Activated naive CD8-positive, alpha-beta T cell treated with anti-CD3 and anti-CD28 coated beads, Interleukin-2, amount 50 U/mL, for 24 hours (primary cell): ENCODE measurements around the gene GCLM.
"Not testable (repeated sequence)": the region's sequence is repeated elsewhere in the genome, so short reads cannot be mapped to it uniquely, and the experiment has no call there.

Source experiments
- ATAC-seq: fragments of 150-1000 bp; cut with Tn5 transposase; one replicate; pipeline ENCODE4 v1.10.0; 2021
- DNase-seq: peaks from one replicate; pipeline ENCODE4 v3.0.0; 2021
- H3K27ac Mint-ChIP-seq: one replicate; pipeline ENCODE4 v1.8.0; 2021; ENCODE audit warnings: mild to moderate bottlenecking, mixed read lengths
- H3K27me3 Mint-ChIP-seq: one replicate; pipeline ENCODE4 v1.8.0; 2021; ENCODE audit warnings: mixed read lengths
- H3K36me3 Mint-ChIP-seq: one replicate; pipeline ENCODE4 v1.8.0; 2021; ENCODE audit warnings: low read depth, mixed read lengths
- H3K4me1 Mint-ChIP-seq: one replicate; pipeline ENCODE4 v1.8.0; 2021; ENCODE audit warnings: mixed read lengths
- H3K4me3 Mint-ChIP-seq: one replicate; pipeline ENCODE4 v1.8.0; 2021; ENCODE audit warnings: mild to moderate bottlenecking, moderate library complexity, mixed read lengths
- H3K9me3 Mint-ChIP-seq: one replicate; pipeline ENCODE4 v1.8.0; 2021; ENCODE audit warnings: mixed read lengths

Gene GCLM

GRCh38 chr1:93874025-93874651 lies 35.1 kb downstream of the GCLM start:
- no peak for ATAC-seq
- no peaks in the 10 kb centered on the region for H3K9me3 Mint-ChIP-seq
- peaks cover 44% of the 10 kb centered on the region for H3K4me1 Mint-ChIP-seq
- no peak overlapping the region for H3K4me3 Mint-ChIP-seq
- peaks cover 72% of the 10 kb centered on the region for H3K36me3 Mint-ChIP-seq
- no peak for DNase-seq
- H3K27me3 Mint-ChIP-seq = no peaks in the 10 kb centered on the region
- peak overlapping the region; percentile 65 for H3K27ac Mint-ChIP-seq

GRCh38 chr1:93871366-93871765 lies 37.9 kb downstream of the GCLM start:
- Mint-ChIP-seq H3K4me3 (no peak overlapping the region), H3K4me1 (peaks cover 20% of the 10 kb centered on the region), H3K27ac (no peak overlapping the region), H3K9me3 (no peaks in the 10 kb centered on the region), H3K27me3 (no peaks in the 10 kb centered on the region), H3K36me3 (peaks cover 66% of the 10 kb centered on the region)
- no peak for ATAC-seq
- DNase-seq = no peak

GRCh38 chr1:93869653-93870052 lies 39.6 kb downstream of the GCLM start:
- Mint-ChIP-seq H3K4me3 (no peak overlapping the region), H3K36me3 (peaks cover 53% of the 10 kb centered on the region), H3K4me1 (peaks cover 7% of the 10 kb centered on the region), H3K9me3 (no peaks in the 10 kb centered on the region), H3K27me3 (no peaks in the 10 kb centered on the region), H3K27ac (no peak overlapping the region)
- DNase-seq = no peak
- ATAC-seq = no peak

GRCh38 chr1:93868492-93868891 lies 40.7 kb downstream of the GCLM start:
- H3K27me3 Mint-ChIP-seq, H3K4me3 Mint-ChIP-seq, H3K4me1 Mint-ChIP-seq, H3K27ac Mint-ChIP-seq, ATAC-seq, DNase-seq, H3K9me3 Mint-ChIP-seq: not testable (repeated sequence)
- H3K36me3 Mint-ChIP-seq = peaks cover 42% of the 10 kb centered on the region

GRCh38 chr1:93865253-93865652 lies 44.0 kb downstream of the GCLM start:
- ATAC-seq = no peak
- no peaks in the 10 kb centered on the region for H3K9me3 Mint-ChIP-seq
- H3K4me3 Mint-ChIP-seq = no peak overlapping the region
- DNase-seq = no peak
- H3K27me3 Mint-ChIP-seq = no peaks in the 10 kb centered on the region
- peaks cover 24% of the 10 kb centered on the region for H3K36me3 Mint-ChIP-seq
- H3K4me1 Mint-ChIP-seq = peaks cover 2% of the 10 kb centered on the region
- H3K27ac Mint-ChIP-seq = no peak overlapping the region

GRCh38 chr1:93864175-93864574 lies 45.1 kb downstream of the GCLM start:
- no peak overlapping the region for H3K4me3 Mint-ChIP-seq
- H3K27me3 Mint-ChIP-seq = no peaks in the 10 kb centered on the region
- DNase-seq (no peak), ATAC-seq (no peak)
- H3K27ac Mint-ChIP-seq = no peak overlapping the region
- H3K9me3 Mint-ChIP-seq = no peaks in the 10 kb centered on the region
- H3K4me1 Mint-ChIP-seq = peaks cover 2% of the 10 kb centered on the region
- peaks cover 15% of the 10 kb centered on the region for H3K36me3 Mint-ChIP-seq

GRCh38 chr1:93857653-93858052 lies 51.6 kb downstream of the GCLM start:
- not testable (repeated sequence) for ATAC-seq, H3K27ac Mint-ChIP-seq, DNase-seq, H3K4me1 Mint-ChIP-seq, H3K4me3 Mint-ChIP-seq, H3K36me3 Mint-ChIP-seq, H3K9me3 Mint-ChIP-seq
- peaks cover 15% of the 10 kb centered on the region for H3K27me3 Mint-ChIP-seq

GRCh38 chr1:93855983-93856382 lies 53.2 kb downstream of the GCLM start:
- ATAC-seq = not testable (repeated sequence)
- H3K27me3 Mint-ChIP-seq = peaks cover 15% of the 10 kb centered on the region

GRCh38 chr1:93853940-93854339 lies 55.3 kb downstream of the GCLM start:
- Mint-ChIP-seq H3K9me3 (no peaks in the 10 kb centered on the region), H3K4me3 (no peak overlapping the region), H3K27ac (no peak overlapping the region), H3K27me3 (peaks cover 15% of the 10 kb centered on the region), H3K36me3 (peaks cover 2% of the 10 kb centered on the region), H3K4me1 (peaks cover 4% of the 10 kb centered on the region)
- DNase-seq = no peak
- no peak for ATAC-seq

More at GRCh38 chr1:93855983-93856382, 53.2 kb downstream of the GCLM start:
- H3K4me1 Mint-ChIP-seq, DNase-seq, H3K4me3 Mint-ChIP-seq, H3K27ac Mint-ChIP-seq, H3K36me3 Mint-ChIP-seq, H3K9me3 Mint-ChIP-seq: not testable (repeated sequence)

- Mint-ChIP-seq H3K9me3 (no peaks in the 10 kb centered on the region), H3K36me3 (peaks cover 2% of the 10 kb centered on the region), H3K27ac (no peak overlapping the region), H3K4me1 (peaks cover 16% of the 10 kb centered on the region), H3K4me3 (no peak overlapping the region), H3K27me3 (peaks cover 17% of the 10 kb centered on the region)
- ATAC-seq (no peak), DNase-seq (no peak)
These were observed 57.4 kb downstream of the GCLM start for GRCh38 chr1:93851878-93852277.

- H3K4me3 Mint-ChIP-seq = no peak overlapping the region
- H3K4me1 Mint-ChIP-seq = peaks cover 16% of the 10 kb centered on the region
- ATAC-seq (no peak), DNase-seq (no peak)
- peaks cover 2% of the 10 kb centered on the region for H3K36me3 Mint-ChIP-seq
- peaks cover 17% of the 10 kb centered on the region for H3K27me3 Mint-ChIP-seq
- H3K27ac Mint-ChIP-seq = no peak overlapping the region
- no peaks in the 10 kb centered on the region for H3K9me3 Mint-ChIP-seq
These were observed 57.9 kb downstream of the GCLM start for GRCh38 chr1:93851327-93851712.

GRCh38 chr1:93850687-93851326 lies 58.4 kb downstream of the GCLM start:
- H3K9me3 Mint-ChIP-seq, H3K4me3 Mint-ChIP-seq, H3K36me3 Mint-ChIP-seq, ATAC-seq, H3K27ac Mint-ChIP-seq: not testable (repeated sequence)
- H3K4me1 Mint-ChIP-seq = peaks cover 19% of the 10 kb centered on the region
- peak; percentile 62 for DNase-seq
- H3K27me3 Mint-ChIP-seq = peaks cover 17% of the 10 kb centered on the region

GRCh38 chr1:93848350-93848883 lies 60.8 kb downstream of the GCLM start:
- Mint-ChIP-seq H3K27ac (peak overlapping the region; percentile 92), H3K27me3 (peaks cover 8% of the 10 kb centered on the region), H3K4me3 (peak overlapping the region; percentile 85), H3K4me1 (peaks cover 37% of the 10 kb centered on the region), H3K36me3 (peaks cover 2% of the 10 kb centered on the region), H3K9me3 (no peaks in the 10 kb centered on the region)
- DNase-seq (no peak), ATAC-seq (no peak)

GRCh38 chr1:93847811-93848288 lies 61.4 kb downstream of the GCLM start:
- DNase-seq = peak; percentile 57
- H3K4me3 Mint-ChIP-seq = peak overlapping the region; percentile 85
- H3K4me1 Mint-ChIP-seq = peaks cover 37% of the 10 kb centered on the region
- ATAC-seq = peak; percentile 23
- no peaks in the 10 kb centered on the region for H3K9me3 Mint-ChIP-seq
- H3K27ac Mint-ChIP-seq = peak overlapping the region; percentile 92
- H3K36me3 Mint-ChIP-seq = peaks cover under 1% of the 10 kb centered on the region
- H3K27me3 Mint-ChIP-seq = peaks cover 5% of the 10 kb centered on the region
